A549 (cell line): ENCODE data around the gene U2SURP. TPM values are rescaled to one million over a fixed set of nuclear protein-coding genes. Genes with fewer than 3 reads are reported as not detected.
A peak's percentile ranks its signal among the peaks of the same experiment; 100 is the strongest.

Experiments used
- ATAC-seq, 2 experiments: fragments of 200-7000 bp in 1 of 2; fragments of >200 bp in 1 of 2; cut with Nextera tagmentation in 1 of 2; cut with Tn5 transposase in 1 of 2; 3 replicates each; pipeline versions ENCODE4 v1.8.0 to v1.9.1; 2018 to 2020; ENCODE audit warnings: mild to moderate bottlenecking in 1 of 2, moderate library complexity in 1 of 2
- CTCF ChIA-PET: fragments of 300-600 bp; sonication (Branson Sonifier 250); formaldehyde crosslinking; extraction: SDS; loops from one replicate; lab custom pipeline; 2021; ENCODE audit warnings: antibody characterized with exemption, inconsistent platforms; lab: Yijun Ruan, JAX
- POLR2A ChIA-PET: fragments of 350-600 bp; formaldehyde crosslinking; extraction: SDS; loops from one replicate; lab custom pipeline; 2021; ENCODE audit warnings: antibody characterized with exemption, inconsistent platforms; lab: Yijun Ruan, JAX
- DNase-seq, 2 experiments: peaks; one replicate each; pipeline versions ENCODE4 v3.0.0 to v3.0.0-alpha.2; 2011 to 2016; ENCODE audit warnings: low read depth in 1 of 2, low spot score in 1 of 2
- FAIRE-seq: peaks from 2 replicates; lab custom pipeline; 2011; peaks lifted over from hg19 to GRCh38; lab: Jason Lieb, UNC
- H3K27ac ChIP-seq, 2 experiments: fragments of >200 bp; sonication (Bioruptor Twin); formaldehyde crosslinking; 3 replicates each; pipeline ENCODE4 v1.5.1; 2016 to 2017
- H3K4me1 ChIP-seq: fragments of >200 bp; sonication (Bioruptor Twin); formaldehyde crosslinking; 3 replicates; pipeline ENCODE4 v1.6.1; 2016
- H3K4me2 ChIP-seq: fragments of >200 bp; sonication (Bioruptor Twin); formaldehyde crosslinking; 3 replicates; pipeline ENCODE4 v1.6.1; 2016
- H3K4me3 ChIP-seq: fragments of >200 bp; sonication (Bioruptor Twin); formaldehyde crosslinking; 3 replicates; pipeline ENCODE4 v1.5.1; 2016
- H3K9me3 ChIP-seq: fragments of >200 bp; sonication (Bioruptor Twin); formaldehyde crosslinking; 3 replicates; pipeline ENCODE4 v1.6.1; 2016
- CBX2 ChIP-seq: fragments of 200-600 bp; sonication (generic); IDR thresholded peaks from 2 replicates; pipeline ENCODE4 v1.6.1; 2016; ENCODE audit warnings: low read depth, mild to moderate bottlenecking, borderline replicate concordance
- CEBPB ChIP-seq, 2 experiments: fragments of >200 bp in 1 of 2; sonication (Bioruptor Twin) in 1 of 2; formaldehyde crosslinking in 1 of 2; IDR thresholded peaks; 2 replicates each; pipeline ENCODE4 v1.6.1; 2012 to 2016
- EHMT2 ChIP-seq: fragments of 200-600 bp; sonication (generic); IDR thresholded peaks from 2 replicates; pipeline ENCODE4 v1.6.1; 2016; ENCODE audit warnings: antibody characterized with exemption, low read depth, mild to moderate bottlenecking, moderate library complexity
- ELK1 ChIP-seq: fragments of 150-350 bp; IDR thresholded peaks from 2 replicates; pipeline ENCODE4 v1.6.1; 2014; ENCODE audit warnings: low read depth, mild to moderate bottlenecking, low read length
- EP300 ChIP-seq, 2 experiments: fragments of >200 bp; sonication (Bioruptor Twin); formaldehyde crosslinking; IDR thresholded peaks; 2 replicates in 1 of 2; 3 replicates in 1 of 2; pipeline ENCODE4 v1.6.1; 2016 to 2017
- FOSL2 ChIP-seq, 2 experiments: fragments of 450-650 bp in 1 of 2; fragments of >200 bp in 1 of 2; sonication (Bioruptor Twin) in 1 of 2; formaldehyde crosslinking; IDR thresholded peaks; 2 replicates each; pipeline versions ENCODE4 v1.5.0 to v1.6.1; 2016 to 2020; ENCODE audit warnings: mild to moderate bottlenecking in 1 of 2, moderate library complexity in 1 of 2
- GATA3 ChIP-seq: IDR thresholded peaks from 2 replicates; pipeline ENCODE4 v1.6.1; 2012; ENCODE audit warnings: borderline replicate concordance
- HOXB5 ChIP-seq: fragments of 250-450 bp; sonication (Bioruptor Pico); IDR thresholded peaks from 2 replicates; pipeline ENCODE4 v1.5.0; 2020; ENCODE audit warnings: mild to moderate bottlenecking, moderate library complexity
- NFE2L2 ChIP-seq: fragments of 150-350 bp; conservative IDR thresholded peaks from 2 replicates; pipeline ENCODE4 v1.6.1; 2014; ENCODE audit warnings: low read length
- NPAS2 ChIP-seq: fragments of 250-450 bp; sonication (Bioruptor Pico); IDR thresholded peaks from 2 replicates; pipeline ENCODE4 v1.8.0; 2022; ENCODE audit warnings: mild to moderate bottlenecking, moderate library complexity, borderline replicate concordance
- RNF2 ChIP-seq: fragments of 200-600 bp; sonication (generic); IDR thresholded peaks from 2 replicates; pipeline ENCODE4 v1.6.1; 2016; ENCODE audit warnings: low read depth, mild to moderate bottlenecking, antibody characterized with exemption, moderate library complexity, borderline replicate concordance
- TFCP2L1 ChIP-seq: fragments of 250-450 bp; sonication (Bioruptor Pico); IDR thresholded peaks from 2 replicates; pipeline ENCODE4 v1.5.0; 2021; ENCODE audit warnings: mild to moderate bottlenecking
- ZC3H11A ChIP-seq: fragments of 450-650 bp; IDR thresholded peaks from 2 replicates; pipeline ENCODE4 v1.6.1; 2014; ENCODE audit warnings: antibody characterized with exemption, mild to moderate bottlenecking
- ZSCAN20 ChIP-seq: fragments of 250-450 bp; sonication (Bioruptor Pico); IDR thresholded peaks from 2 replicates; pipeline ENCODE4 v1.8.0; 2022; ENCODE audit warnings: mild to moderate bottlenecking, moderate library complexity
- WGBS: methylation state at CpG from one replicate; pipeline ENCODE4 v1.1.6; 2017; ENCODE audit errors: missing lambda C conversion rate; 5-methylcytosine and 5-hydroxymethylcytosine counted together
- polyA plus RNA-seq, 4 experiments: library from polyadenylated mRNA; depleted of rRNA in 3 of 4; stranded (reverse); fragments of >200 nt; fragmentation: RNase III in 1 of 4; extraction: RNeasy Plus Mini Kit Qiagen cat#74134 plus additional on column Dnase treatment in 1 of 4; gene quantifications; 2 replicates in 3 of 4; 3 replicates in 1 of 4; pipeline ENCODE4 v1.2.3, GENCODE V29; 2011 to 2017
- TF ChIP-seq, protein P1 (sequence below): IDR thresholded peaks from 2 replicates; pipeline ENCODE4 v1.6.1; 2012
- TF ChIP-seq, protein P2 (sequence below): fragments of >200 bp; sonication (Bioruptor Twin); formaldehyde crosslinking; IDR thresholded peaks from 3 replicates; pipeline ENCODE4 v1.6.1; 2016
- TF ChIP-seq, protein P3 (sequence below): IDR thresholded peaks from 2 replicates; pipeline ENCODE4 v1.6.1; 2012; ENCODE audit warnings: low read depth, borderline replicate concordance

The U2SURP gene
- polyA plus RNA-seq, 2 of the 4 experiments (the other 2 are of a cell fraction): 90.1 to 166 TPM

GRCh38 chr3:142977399-142977728 is 24.0 kb upstream of the U2SURP start:
- FAIRE-seq: no peak
- H3K4me1 ChIP-seq: peaks cover 49% of the 10 kb centered on the region
- 0% methylated on average over 1 of the region's 1 CpG for WGBS
- TF ChIP-seq, protein P1, sequence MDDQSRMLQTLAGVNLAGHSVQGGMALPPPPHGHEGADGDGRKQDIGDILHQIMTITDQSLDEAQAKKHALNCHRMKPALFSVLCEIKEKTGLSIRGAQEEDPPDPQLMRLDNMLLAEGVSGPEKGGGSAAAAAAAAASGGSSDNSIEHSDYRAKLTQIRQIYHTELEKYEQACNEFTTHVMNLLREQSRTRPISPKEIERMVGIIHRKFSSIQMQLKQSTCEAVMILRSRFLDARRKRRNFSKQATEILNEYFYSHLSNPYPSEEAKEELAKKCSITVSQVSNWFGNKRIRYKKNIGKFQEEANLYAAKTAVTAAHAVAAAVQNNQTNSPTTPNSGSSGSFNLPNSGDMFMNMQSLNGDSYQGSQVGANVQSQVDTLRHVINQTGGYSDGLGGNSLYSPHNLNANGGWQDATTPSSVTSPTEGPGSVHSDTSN: peak; percentile 33; the same call in 1 of the 2 replicates
- TF ChIP-seq, protein P2, sequence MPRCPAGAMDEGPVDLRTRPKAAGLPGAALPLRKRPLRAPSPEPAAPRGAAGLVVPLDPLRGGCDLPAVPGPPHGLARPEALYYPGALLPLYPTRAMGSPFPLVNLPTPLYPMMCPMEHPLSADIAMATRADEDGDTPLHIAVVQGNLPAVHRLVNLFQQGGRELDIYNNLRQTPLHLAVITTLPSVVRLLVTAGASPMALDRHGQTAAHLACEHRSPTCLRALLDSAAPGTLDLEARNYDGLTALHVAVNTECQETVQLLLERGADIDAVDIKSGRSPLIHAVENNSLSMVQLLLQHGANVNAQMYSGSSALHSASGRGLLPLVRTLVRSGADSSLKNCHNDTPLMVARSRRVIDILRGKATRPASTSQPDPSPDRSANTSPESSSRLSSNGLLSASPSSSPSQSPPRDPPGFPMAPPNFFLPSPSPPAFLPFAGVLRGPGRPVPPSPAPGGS: 0 out of 3 replicates have a peak, but pooled peaks have one; percentile 3
- no peak for TF ChIP-seq NPAS2
- TF ChIP-seq GATA3: no peak
- TF ChIP-seq, protein P3, sequence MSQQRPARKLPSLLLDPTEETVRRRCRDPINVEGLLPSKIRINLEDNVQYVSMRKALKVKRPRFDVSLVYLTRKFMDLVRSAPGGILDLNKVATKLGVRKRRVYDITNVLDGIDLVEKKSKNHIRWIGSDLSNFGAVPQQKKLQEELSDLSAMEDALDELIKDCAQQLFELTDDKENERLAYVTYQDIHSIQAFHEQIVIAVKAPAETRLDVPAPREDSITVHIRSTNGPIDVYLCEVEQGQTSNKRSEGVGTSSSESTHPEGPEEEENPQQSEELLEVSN: no peak
- TF ChIP-seq ELK1: no peak
- TF ChIP-seq FOSL2 (IDR thresholded peaks at IDR 0.05): peak; percentile 31; the same call in 1 of the 2 replicates
- TF ChIP-seq FOSL2 (CRISPR knock-in tag; IDR thresholded peaks at IDR 0.05): peak; percentile 82
- no peak for TF ChIP-seq RNF2
- TF ChIP-seq NFE2L2: no peak
- no peaks in the 10 kb centered on the region for H3K9me3 ChIP-seq
- 0 out of 3 replicates have a peak overlapping the region, but pooled peaks have one; percentile 2 for H3K4me3 ChIP-seq
- POLR2A ChIA-PET: interaction anchor here (1.2 kb wide), 1 partner anchor 24 kb away, joined by 4 read pairs; the partner anchor contains the start of gene U2SURP
- DNase-seq: peak; percentile 75 to 77
- H3K27ac ChIP-seq: peak overlapping the region; percentile 75 to 88
- CTCF ChIA-PET: interaction anchor here (1.0 to 3.8 kb wide), 8 partner anchors 9 to 400 kb away, joined by 3 to 22 read pairs (median 4); no protein-coding TSS in a partner anchor
- ATAC-seq: peak; percentile 70 to 81
- H3K4me2 ChIP-seq: peak overlapping the region; percentile 67

GRCh38 chr3:142981108-142981507 is 20.3 kb upstream of the U2SURP start:
- FAIRE-seq: no peak
- peak in 1 of 2 experiments; percentile 14; a peak in 1 of 6 replicates for ATAC-seq
- Histone ChIP-seq H3K27ac (peak overlapping the region in 1 of 2 experiments; percentile 41; a peak in 2 of 6 replicates), H3K4me2 (0 out of 3 replicates have a peak overlapping the region, but pooled peaks have one; percentile 11), H3K4me3 (no peak overlapping the region), H3K4me1 (peaks cover 35% of the 10 kb centered on the region), H3K9me3 (no peaks in the 10 kb centered on the region)
- POLR2A ChIA-PET: interaction anchor here (0.9 kb wide), 1 partner anchor 93 kb away, joined by 4 read pairs; no protein-coding TSS in a partner anchor
- CTCF ChIA-PET: interaction anchor here (0.6 to 5.5 kb wide), 8 partner anchors 10 to 1032 kb away, joined by 3 to 61 read pairs (median 5); no protein-coding TSS in a partner anchor
- TF ChIP-seq EHMT2 (no peak), TFCP2L1 (CRISPR knock-in tag) (no peak), ZC3H11A (no peak), EP300 (IDR thresholded peaks at IDR 0.05) (no peak), NFE2L2 (no peak), CEBPB (IDR thresholded peaks at IDR 0.05) (no peak), CBX2 (no peak), ZSCAN20 (CRISPR knock-in tag) (no peak), HOXB5 (CRISPR knock-in tag) (no peak), FOSL2 (IDR thresholded peaks at IDR 0.05) (no peak), FOSL2 (CRISPR knock-in tag; IDR thresholded peaks at IDR 0.05) (no peak)
- TF ChIP-seq, protein P3: no peak
- TF ChIP-seq, protein P2: no peak
- peak in 1 of 2 experiments; percentile 39 for DNase-seq
- 57% methylated on average over 3 of the region's 3 CpGs for WGBS
